ENCODE data around the gene ZKSCAN4. TPM values are rescaled to one million over a fixed set of nuclear protein-coding genes. Genes with fewer than 3 reads are reported as not detected.
A peak's percentile ranks its signal among the peaks of the same experiment; 100 is the strongest.

ZKSCAN4 gene
- total RNA-seq, 1 donor = 5.2 TPM

GRCh38 chr6:28280595-28281287 is 28.7 kb upstream of the ZKSCAN4 start:
- TF ChIP-seq CTCF (IDR thresholded peaks at IDR 0.05; ENCODE audit: insufficient read depth, low read depth, low read length) = no peak
- no peak for DNase-seq (ENCODE audit: low read depth)
- peak overlapping the region; percentile 80 for H3K4me3 ChIP-seq (ENCODE audit: low read depth, low read length)

- DNase-seq (ENCODE audit: low read depth) = no peak
- no peak for TF ChIP-seq CTCF (IDR thresholded peaks at IDR 0.05; ENCODE audit: insufficient read depth, low read depth, low read length)
- no peak overlapping the region for H3K4me3 ChIP-seq (ENCODE audit: low read depth, low read length)
Observed at GRCh38 chr6:28277746-28278145, 25.7 kb upstream of the ZKSCAN4 start.

GRCh38 chr6:28274888-28275287 is 22.8 kb upstream of the ZKSCAN4 start:
- no peak overlapping the region for H3K4me3 ChIP-seq (ENCODE audit: low read depth, low read length)
- TF ChIP-seq CTCF (IDR thresholded peaks at IDR 0.05; ENCODE audit: insufficient read depth, low read depth, low read length) = no peak
- DNase-seq (ENCODE audit: low read depth) = no peak

GRCh38 chr6:28269492-28269891 is 17.4 kb upstream of the ZKSCAN4 start:
- no peak overlapping the region for H3K4me3 ChIP-seq (ENCODE audit: low read depth, low read length)
- TF ChIP-seq CTCF (IDR thresholded peaks at IDR 0.05; ENCODE audit: insufficient read depth, low read depth, low read length) = no peak
- DNase-seq (ENCODE audit: low read depth) = peak; percentile 67

GRCh38 chr6:28267695-28268059 is 15.6 kb upstream of the ZKSCAN4 start:
- no peak for TF ChIP-seq CTCF (IDR thresholded peaks at IDR 0.05; ENCODE audit: insufficient read depth, low read depth, low read length)
- H3K4me3 ChIP-seq (ENCODE audit: low read depth, low read length) = peak overlapping the region; percentile 80

GRCh38 chr6:28266962-28267694 is 15.1 kb upstream of the ZKSCAN4 start, which contains the start of gene ZSCAN26:
ZSCAN26 (plus strand) TSS chr6:28267143; CDS start chr6:28271920, 4,777 bp downstream.
- DNase-seq (ENCODE audit: low read depth) = peak; percentile 86
- peak within 1 kb of the TSS; percentile 80 for H3K4me3 ChIP-seq (ENCODE audit: low read depth, low read length)
- TF ChIP-seq CTCF (IDR thresholded peaks at IDR 0.05; ENCODE audit: insufficient read depth, low read depth, low read length) = no peak

More at GRCh38 chr6:28267695-28268059, 15.6 kb upstream of the ZKSCAN4 start:
- DNase-seq (ENCODE audit: low read depth) = no peak
